BLaER1 (cell line): Measurements from ENCODE around the gene CHRM4.

ENCODE experiments used
- H3K27ac ChIP-seq: shearing (Covaris generic); formaldehyde crosslinking; 2 replicates; pipeline ENCODE4 v1.8.1; 2022
- H3K27me3 ChIP-seq: shearing (Covaris generic); formaldehyde crosslinking; 2 replicates; pipeline ENCODE4 v1.8.1; 2022
- H3K36me3 ChIP-seq: shearing (Covaris generic); formaldehyde crosslinking; 2 replicates; pipeline ENCODE4 v1.8.1; 2022
- H3K4me1 ChIP-seq: shearing (Covaris generic); formaldehyde crosslinking; 2 replicates; pipeline ENCODE4 v1.8.1; 2022
- H3K4me2 ChIP-seq: shearing (Covaris generic); formaldehyde crosslinking; 2 replicates; pipeline ENCODE4 v1.8.1; 2022
- H3K4me3 ChIP-seq: shearing (Covaris generic); formaldehyde crosslinking; 2 replicates; pipeline ENCODE4 v1.8.1; 2022
- H3K9ac ChIP-seq: shearing (Covaris generic); formaldehyde crosslinking; 2 replicates; pipeline ENCODE4 v1.8.1; 2022
- H3K9me3 ChIP-seq: shearing (Covaris generic); formaldehyde crosslinking; 2 replicates; pipeline ENCODE4 v1.8.1; 2022
- H4K20me1 ChIP-seq: shearing (Covaris generic); formaldehyde crosslinking; 2 replicates; pipeline ENCODE4 v1.8.1; 2022
- Cebpa-rat ChIP-seq: shearing (Covaris generic); IDR thresholded peaks from 2 replicates; pipeline ENCODE4 v1.8.1; 2022

The CHRM4 gene

GRCh38 chr11:46351148-46351547, 40.4 kb downstream of the CHRM4 start:
- peak overlapping the region; percentile 79 for H3K4me2 ChIP-seq
- H3K27ac ChIP-seq = peak overlapping the region; percentile 68
- TF ChIP-seq Cebpa-rat = no peak
- no peak overlapping the region; the same call in 1 of the 2 replicates for H3K4me3 ChIP-seq
- peaks cover 78% of the 10 kb centered on the region for H3K4me1 ChIP-seq
- peak overlapping the region; percentile 63 for H3K9ac ChIP-seq
- peaks cover 4% of the 10 kb centered on the region; the same call in 1 of the 2 replicates for H3K27me3 ChIP-seq
- no peaks in the 10 kb centered on the region for H3K9me3 ChIP-seq
- peaks cover 41% of the 10 kb centered on the region for H3K36me3 ChIP-seq
- peaks cover 82% of the 10 kb centered on the region for H4K20me1 ChIP-seq

GRCh38 chr11:46350695-46351094, 40.9 kb downstream of the CHRM4 start:
- peak overlapping the region; percentile 68; the same call in 1 of the 2 replicates for H3K27ac ChIP-seq
- TF ChIP-seq Cebpa-rat = no peak
- peak overlapping the region; percentile 63; the same call in 1 of the 2 replicates for H3K9ac ChIP-seq
- no peaks in the 10 kb centered on the region for H3K9me3 ChIP-seq
- peak overlapping the region; percentile 79 for H3K4me2 ChIP-seq
- peaks cover 37% of the 10 kb centered on the region for H3K36me3 ChIP-seq
- peaks cover 78% of the 10 kb centered on the region for H4K20me1 ChIP-seq
- H3K4me3 ChIP-seq = no peak overlapping the region
- H3K27me3 ChIP-seq = peaks cover 8% of the 10 kb centered on the region; the same call in 1 of the 2 replicates
- peaks cover 82% of the 10 kb centered on the region for H3K4me1 ChIP-seq

GRCh38 chr11:46348566-46349401, 42.8 kb downstream of the CHRM4 start:
- H3K4me3 ChIP-seq = peak overlapping the region; percentile 96
- H4K20me1 ChIP-seq = peaks cover 61% of the 10 kb centered on the region
- peak overlapping the region; percentile 99 for H3K4me2 ChIP-seq
- no peaks in the 10 kb centered on the region for H3K9me3 ChIP-seq
- no peak for TF ChIP-seq Cebpa-rat
- peak overlapping the region; percentile 94 for H3K27ac ChIP-seq
- peaks cover 9% of the 10 kb centered on the region; the same call in 1 of the 2 replicates for H3K27me3 ChIP-seq
- peak overlapping the region; percentile 94 for H3K9ac ChIP-seq
- peaks cover 29% of the 10 kb centered on the region for H3K36me3 ChIP-seq
- peaks cover 83% of the 10 kb centered on the region for H3K4me1 ChIP-seq

GRCh38 chr11:46347637-46348311, 43.8 kb downstream of the CHRM4 start:
- Histone ChIP-seq H3K9ac (peak overlapping the region; percentile 94), H3K4me3 (peak overlapping the region; percentile 96), H3K27me3 (peaks cover 9% of the 10 kb centered on the region; the same call in 1 of the 2 replicates), H3K4me2 (peak overlapping the region; percentile 99), H3K36me3 (peaks cover 19% of the 10 kb centered on the region), H3K27ac (peak overlapping the region; percentile 94), H3K9me3 (no peaks in the 10 kb centered on the region), H4K20me1 (peaks cover 51% of the 10 kb centered on the region), H3K4me1 (peaks cover 82% of the 10 kb centered on the region)
- no peak for TF ChIP-seq Cebpa-rat

GRCh38 chr11:46346886-46347636, 44.5 kb downstream of the CHRM4 start, which contains the start of gene DGKZ:
TSS of gene DGKZ (plus strand) at chr11:46347463. CDS start at chr11:46347660, 197 bp downstream.
- Histone ChIP-seq H3K4me2 (peak within 1 kb of the TSS; percentile 99), H3K4me1 (peaks cover 82% of the 10 kb centered on the region), H3K9me3 (no peaks in the 10 kb centered on the region), H3K36me3 (peaks cover 16% of the 10 kb centered on the region), H4K20me1 (peaks cover 44% of the 10 kb centered on the region), H3K4me3 (peak within 1 kb of the TSS; percentile 96), H3K9ac (peak within 1 kb of the TSS; percentile 94), H3K27ac (peak within 1 kb of the TSS; percentile 94), H3K27me3 (peaks cover 9% of the 10 kb centered on the region; the same call in 1 of the 2 replicates)
- TF ChIP-seq Cebpa-rat = no peak

GRCh38 chr11:46345881-46346484, 45.6 kb downstream of the CHRM4 start:
- peak overlapping the region; percentile 66 for H3K9ac ChIP-seq
- peak overlapping the region; percentile 52 for H3K27ac ChIP-seq
- TF ChIP-seq Cebpa-rat = no peak
- peak overlapping the region; percentile 96 for H3K4me3 ChIP-seq
- peak overlapping the region; percentile 86 for H3K4me2 ChIP-seq
- no peaks in the 10 kb centered on the region for H3K9me3 ChIP-seq
- peaks cover 9% of the 10 kb centered on the region; the same call in 1 of the 2 replicates for H3K27me3 ChIP-seq
- H3K36me3 ChIP-seq = peaks cover 10% of the 10 kb centered on the region
- H3K4me1 ChIP-seq = peaks cover 82% of the 10 kb centered on the region
- H4K20me1 ChIP-seq = peaks cover 33% of the 10 kb centered on the region

- peak overlapping the region; percentile 96 for H3K4me3 ChIP-seq
- H3K4me1 ChIP-seq = peaks cover 76% of the 10 kb centered on the region
- peaks cover 9% of the 10 kb centered on the region; the same call in 1 of the 2 replicates for H3K27me3 ChIP-seq
- H3K9me3 ChIP-seq = no peaks in the 10 kb centered on the region
- H3K4me2 ChIP-seq = peak overlapping the region; percentile 86
- peaks cover 27% of the 10 kb centered on the region for H4K20me1 ChIP-seq
- TF ChIP-seq Cebpa-rat = no peak
- peak overlapping the region; percentile 66 for H3K9ac ChIP-seq
- H3K27ac ChIP-seq = peak overlapping the region; percentile 52
- 0 out of 2 replicates have a peak, but pooled peaks cover 5% of the 10 kb centered on the region for H3K36me3 ChIP-seq
Observed at GRCh38 chr11:46345131-46345597, 46.4 kb downstream of the CHRM4 start.

- H3K27me3 ChIP-seq = peaks cover 9% of the 10 kb centered on the region; the same call in 1 of the 2 replicates
- no peak for TF ChIP-seq Cebpa-rat
- H3K9ac ChIP-seq = no peak overlapping the region
- H3K36me3 ChIP-seq = no peaks in the 10 kb centered on the region
- H3K9me3 ChIP-seq = no peaks in the 10 kb centered on the region
- no peak overlapping the region for H3K27ac ChIP-seq
- peaks cover 11% of the 10 kb centered on the region for H4K20me1 ChIP-seq
- H3K4me1 ChIP-seq = peaks cover 74% of the 10 kb centered on the region
- H3K4me3 ChIP-seq = no peak overlapping the region
- no peak overlapping the region for H3K4me2 ChIP-seq
Observed at GRCh38 chr11:46343520-46343919, 48.1 kb downstream of the CHRM4 start.
